CD8-positive, alpha-beta memory T cell (primary cell): Measurements from ENCODE around the gene WDR81. TPM values are rescaled to one million over a fixed set of nuclear protein-coding genes. Genes with fewer than 3 reads are reported as not detected.

ENCODE experiments used
- CTCF ChIA-PET: fragments of 350-600 bp; sonication (Branson Sonifier 250); formaldehyde crosslinking; loops from one replicate; lab custom pipeline; 2021; ENCODE audit warnings: antibody characterized with exemption; lab: Charles Lee
- POLR2A ChIA-PET: fragments of 350-600 bp; sonication (Branson Sonifier 250); formaldehyde crosslinking; loops from one replicate; lab custom pipeline; 2021; ENCODE audit warnings: antibody characterized with exemption; lab: Charles Lee
- DNase-seq, 5 donors: peaks; one replicate each; pipeline versions ENCODE4 v3.0.0 to v3.0.0-alpha.2; 2020 to 2022; ENCODE audit warnings: mixed read lengths in 1 of 5
- H3K27ac ChIP-seq: one replicate; pipeline ENCODE4 v1.7.0; 2013; ENCODE audit warnings: low read depth, mild to moderate bottlenecking, low read length, moderate library complexity
- H3K27me3 ChIP-seq: 2 replicates; pipeline ENCODE4 v1.7.0; 2013; ENCODE audit warnings: low read length, mild to moderate bottlenecking; ENCODE audit not compliant: insufficient read depth, poor library complexity, severe bottlenecking
- H3K36me3 ChIP-seq: 2 replicates; pipeline ENCODE4 v1.7.0; 2013; ENCODE audit warnings: mild to moderate bottlenecking, low read length, moderate library complexity; ENCODE audit not compliant: insufficient read depth
- H3K4me1 ChIP-seq: 2 replicates; pipeline ENCODE4 v1.7.0; 2013; ENCODE audit warnings: mild to moderate bottlenecking, low read length, moderate library complexity; ENCODE audit not compliant: insufficient read depth
- H3K4me3 ChIP-seq: 2 replicates; pipeline ENCODE4 v1.7.0; 2013; ENCODE audit warnings: mild to moderate bottlenecking, low read length
- H3K9me3 ChIP-seq: 2 replicates; pipeline ENCODE4 v1.7.0; 2013; ENCODE audit warnings: mild to moderate bottlenecking, low read length
- H3K27ac Mint-ChIP-seq, 8 donors: one replicate each; pipeline ENCODE4 v1.8.0; 2020 to 2021; ENCODE audit warnings: mixed read lengths in 8 of 8, mild to moderate bottlenecking in 6 of 8, inconsistent platforms in 3 of 8, moderate library complexity in 3 of 8
- H3K27me3 Mint-ChIP-seq, 2 donors: one replicate each; pipeline ENCODE4 v1.8.0; 2020 to 2021; ENCODE audit warnings: mixed read lengths in 2 of 2, mild to moderate bottlenecking in 1 of 2, moderate library complexity in 1 of 2
- H3K36me3 Mint-ChIP-seq, 3 donors: one replicate each; pipeline ENCODE4 v1.8.0; 2020 to 2021; ENCODE audit warnings: mixed read lengths in 3 of 3, inconsistent platforms in 1 of 3, mild to moderate bottlenecking in 1 of 3
- H3K4me1 Mint-ChIP-seq, 3 donors: one replicate each; pipeline ENCODE4 v1.8.0; 2020 to 2021; ENCODE audit warnings: mixed read lengths in 3 of 3, inconsistent platforms in 1 of 3, mild to moderate bottlenecking in 1 of 3
- H3K4me3 Mint-ChIP-seq, 7 donors: one replicate each; pipeline ENCODE4 v1.8.0; 2020 to 2021; ENCODE audit warnings: mixed read lengths in 7 of 7, mild to moderate bottlenecking in 6 of 7, moderate library complexity in 4 of 7, inconsistent platforms in 2 of 7
- H3K9me3 Mint-ChIP-seq, 5 donors: one replicate each; pipeline ENCODE4 v1.8.0; 2020 to 2022; ENCODE audit warnings: mixed read lengths in 5 of 5, mild to moderate bottlenecking in 3 of 5, moderate library complexity in 2 of 5, inconsistent platforms in 1 of 5
- polyA plus RNA-seq: library from polyadenylated mRNA; unstranded; fragments of 300-500 nt; fragmentation: Illumina TruSeq; gene quantifications from one replicate; pipeline ENCODE4 v1.2.3, GENCODE V29; 2021
- total RNA-seq, 2 experiments: library from RNA; stranded (reverse); gene quantifications; one replicate each; pipeline ENCODE4 v1.2.3, GENCODE V29; 2021

WDR81 gene
- total and polyA plus RNA-seq, 3 experiments from 2014 or later = 20.4 to 23.7 (median 21.1) TPM

- H3K9me3 Mint-ChIP-seq = no peaks in the 10 kb centered on the region
- Histone ChIP-seq H3K9me3 (no peaks in the 10 kb centered on the region), H3K4me1 (peaks cover 36% of the 10 kb centered on the region), H3K27ac (no peak overlapping the region), H3K36me3 (no peaks in the 10 kb centered on the region), H3K27me3 (no peaks in the 10 kb centered on the region), H3K4me3 (no peak overlapping the region)
- DNase-seq = no peak
- peaks cover 0 to 43% (median 6%) of the 10 kb centered on the region in 3 donors for H3K36me3 Mint-ChIP-seq
- peaks cover 0 to 2% of the 10 kb centered on the region in 2 donors for H3K27me3 Mint-ChIP-seq
- POLR2A ChIA-PET = no interaction called here
- no peak overlapping the region for H3K4me3 Mint-ChIP-seq
- no peak overlapping the region for H3K27ac Mint-ChIP-seq
- H3K4me1 Mint-ChIP-seq = peaks cover 27 to 54% (median 29%) of the 10 kb centered on the region in 3 donors
- CTCF ChIA-PET = interaction anchor here (0.6 to 1.4 kb wide), 2 partner anchors 96 to 292 kb away, joined by 3 to 5 read pairs; no protein-coding TSS in a partner anchor
Measured at GRCh38 chr17:1727258-1727789, 2.8 kb downstream of the WDR81 start.

GRCh38 chr17:1727876-1728630 is 3.5 kb downstream of the WDR81 start:
- no peak overlapping the region for H3K27ac Mint-ChIP-seq
- H3K4me3 Mint-ChIP-seq = no peak overlapping the region
- Histone ChIP-seq H3K9me3 (no peaks in the 10 kb centered on the region), H3K4me3 (no peak overlapping the region), H3K27me3 (no peaks in the 10 kb centered on the region), H3K27ac (no peak overlapping the region), H3K36me3 (no peaks in the 10 kb centered on the region), H3K4me1 (peaks cover 30% of the 10 kb centered on the region)
- peaks cover 22 to 47% (median 25%) of the 10 kb centered on the region in 3 donors for H3K4me1 Mint-ChIP-seq
- no peaks in the 10 kb centered on the region for H3K9me3 Mint-ChIP-seq
- DNase-seq = no peak
- ChIA-PET POLR2A (no interaction called here), CTCF (interaction anchor here (1.1 to 1.8 kb wide), 3 partner anchors 12 to 95 kb away, joined by 3 to 5 read pairs (median 4); no protein-coding TSS in a partner anchor)
- H3K36me3 Mint-ChIP-seq = peaks cover 0 to 49% (median 6%) of the 10 kb centered on the region in 3 donors
- peaks cover 0 to 1% of the 10 kb centered on the region in 2 donors for H3K27me3 Mint-ChIP-seq

- Histone ChIP-seq H3K27me3 (no peaks in the 10 kb centered on the region), H3K27ac (no peak overlapping the region), H3K9me3 (no peaks in the 10 kb centered on the region), H3K4me3 (no peak overlapping the region), H3K36me3 (no peaks in the 10 kb centered on the region), H3K4me1 (peaks cover 19% of the 10 kb centered on the region)
- ChIA-PET CTCF (interaction anchor here (1.8 to 2.6 kb wide), 2 partner anchors 9 to 14 kb away, joined by 4 to 12 read pairs; no protein-coding TSS in a partner anchor), POLR2A (interaction anchor here (0.7 kb wide), 1 partner anchor 102 kb away, joined by 4 read pairs; no protein-coding TSS in a partner anchor)
- H3K9me3 Mint-ChIP-seq = no peaks in the 10 kb centered on the region
- H3K36me3 Mint-ChIP-seq = peaks cover 0 to 63% (median 11%) of the 10 kb centered on the region in 3 donors
- no peak overlapping the region for H3K4me3 Mint-ChIP-seq
- DNase-seq = no peak
- H3K27me3 Mint-ChIP-seq = no peaks in the 10 kb centered on the region
- peaks cover 15 to 36% (median 16%) of the 10 kb centered on the region in 3 donors for H3K4me1 Mint-ChIP-seq
- H3K27ac Mint-ChIP-seq = peak overlapping the region in 1 of 8 donors; percentile 79
Measured at GRCh38 chr17:1729966-1730325, 5.4 kb downstream of the WDR81 start.

- ChIA-PET POLR2A (no interaction called here), CTCF (interaction anchor here (2.6 kb wide), 1 partner anchor 10 kb away, joined by 12 read pairs; no protein-coding TSS in a partner anchor)
- Mint-ChIP-seq H3K27ac (peak overlapping the region in 1 of 8 donors; percentile 17), H3K4me3 (no peak overlapping the region), H3K9me3 (no peaks in the 10 kb centered on the region), H3K4me1 (peaks cover 12 to 31% (median 12%) of the 10 kb centered on the region in 3 donors), H3K27me3 (no peaks in the 10 kb centered on the region), H3K36me3 (peaks cover 0 to 65% (median 11%) of the 10 kb centered on the region in 3 donors)
- Histone ChIP-seq H3K9me3 (no peaks in the 10 kb centered on the region), H3K27me3 (no peaks in the 10 kb centered on the region), H3K27ac (peak overlapping the region; percentile 65), H3K4me3 (no peak overlapping the region), H3K36me3 (no peaks in the 10 kb centered on the region), H3K4me1 (peaks cover 14% of the 10 kb centered on the region)
- DNase-seq = no peak
Measured at GRCh38 chr17:1730326-1731193, 6.1 kb downstream of the WDR81 start.

- Mint-ChIP-seq H3K9me3 (no peaks in the 10 kb centered on the region), H3K4me1 (peaks cover 8 to 26% (median 10%) of the 10 kb centered on the region in 3 donors), H3K27ac (no peak overlapping the region), H3K36me3 (peaks cover 0 to 66% (median 11%) of the 10 kb centered on the region in 3 donors), H3K27me3 (no peaks in the 10 kb centered on the region), H3K4me3 (no peak overlapping the region)
- Histone ChIP-seq H3K4me1 (peaks cover 8% of the 10 kb centered on the region), H3K9me3 (no peaks in the 10 kb centered on the region), H3K27me3 (no peaks in the 10 kb centered on the region), H3K27ac (peak overlapping the region; percentile 24), H3K4me3 (no peak overlapping the region), H3K36me3 (no peaks in the 10 kb centered on the region)
- POLR2A ChIA-PET = no interaction called here
- DNase-seq = no peak
- CTCF ChIA-PET = interaction anchor here (2.6 kb wide), 1 partner anchor 10 kb away, joined by 12 read pairs; no protein-coding TSS in a partner anchor
Measured at GRCh38 chr17:1731194-1731506, 6.6 kb downstream of the WDR81 start.

- no peak overlapping the region for H3K4me3 Mint-ChIP-seq
- ChIA-PET CTCF (interaction anchor here (2.6 kb wide), 1 partner anchor 11 kb away, joined by 12 read pairs; no protein-coding TSS in a partner anchor), POLR2A (no interaction called here)
- H3K27ac Mint-ChIP-seq = no peak overlapping the region
- Histone ChIP-seq H3K9me3 (no peaks in the 10 kb centered on the region), H3K27ac (no peak overlapping the region), H3K36me3 (no peaks in the 10 kb centered on the region), H3K4me3 (no peak overlapping the region), H3K4me1 (no peaks in the 10 kb centered on the region), H3K27me3 (no peaks in the 10 kb centered on the region)
- no peak for DNase-seq
- H3K27me3 Mint-ChIP-seq = peaks cover 0 to 2% of the 10 kb centered on the region in 2 donors
- no peaks in the 10 kb centered on the region for H3K9me3 Mint-ChIP-seq
- H3K4me1 Mint-ChIP-seq = peaks cover 8 to 24% (median 10%) of the 10 kb centered on the region in 3 donors
- H3K36me3 Mint-ChIP-seq = peaks cover 0 to 71% (median 14%) of the 10 kb centered on the region in 3 donors
Measured at GRCh38 chr17:1732241-1732832, 7.8 kb downstream of the WDR81 start.

- peaks cover 8 to 23% (median 10%) of the 10 kb centered on the region in 3 donors for H3K4me1 Mint-ChIP-seq
- no peak overlapping the region for H3K27ac Mint-ChIP-seq
- H3K36me3 ChIP-seq = no peaks in the 10 kb centered on the region
- peaks cover 0 to 2% of the 10 kb centered on the region in 2 donors for H3K27me3 Mint-ChIP-seq
- ChIA-PET POLR2A (no interaction called here), CTCF (no interaction called here)
- peaks cover 0 to 69% (median 14%) of the 10 kb centered on the region in 3 donors for H3K36me3 Mint-ChIP-seq
- H3K27me3 ChIP-seq = no peaks in the 10 kb centered on the region
- no peaks in the 10 kb centered on the region for H3K9me3 Mint-ChIP-seq
- H3K4me3 Mint-ChIP-seq = no peak overlapping the region
- H3K27ac ChIP-seq = no peak overlapping the region
- no peaks in the 10 kb centered on the region for H3K4me1 ChIP-seq
- H3K4me3 ChIP-seq = no peak overlapping the region
- H3K9me3 ChIP-seq = no peaks in the 10 kb centered on the region
- no peak for DNase-seq
Measured at GRCh38 chr17:1732833-1733321, 8.4 kb downstream of the WDR81 start.
